ENCODE results near the gene ITIH1. TPM values are rescaled to one million over a fixed set of nuclear protein-coding genes. Genes with fewer than 3 reads are reported as not detected.

Gene ITIH1
- polyA plus RNA-seq, 1 experiment, result not detected

GRCh38 chr3:52816199-52816598 is 38.8 kb downstream of the ITIH1 start:
- peaks cover 11% of the 10 kb centered on the region for H3K27me3 ChIP-seq (ENCODE audit: control insufficient read depth, insufficient read depth, low read length)
- H3K9me3 ChIP-seq (ENCODE audit: control insufficient read depth, insufficient read depth, low read length), result no peaks in the 10 kb centered on the region
- H3K4me3 ChIP-seq (ENCODE audit: low read depth, low read length), result no peak overlapping the region
- ChIA-PET POLR2A (no interaction called here), CTCF (no interaction called here)
- no peak for TF ChIP-seq CTCF (IDR thresholded peaks at IDR 0.05; ENCODE audit: low read depth, low read length)
- DNase-seq (ENCODE audit: low read depth, low spot score), result no peak
- H3K27ac ChIP-seq (ENCODE audit: low read depth, low read length), result no peak overlapping the region

- ChIA-PET POLR2A (no interaction called here), CTCF (no interaction called here)
- no peak for TF ChIP-seq CTCF (IDR thresholded peaks at IDR 0.05; ENCODE audit: low read depth, low read length)
- Histone ChIP-seq H3K4me3 (ENCODE audit: low read depth, low read length) (no peak overlapping the region), H3K27ac (ENCODE audit: low read depth, low read length) (no peak overlapping the region), H3K9me3 (ENCODE audit: control insufficient read depth, insufficient read depth, low read length) (no peaks in the 10 kb centered on the region), H3K27me3 (ENCODE audit: control insufficient read depth, insufficient read depth, low read length) (peaks cover 7% of the 10 kb centered on the region)
- DNase-seq (ENCODE audit: low read depth, low spot score), result no peak
These were observed 39.3 kb downstream of the ITIH1 start for GRCh38 chr3:52816654-52817053.

GRCh38 chr3:52817221-52817620 is 39.8 kb downstream of the ITIH1 start:
- H3K27me3 ChIP-seq (ENCODE audit: control insufficient read depth, insufficient read depth, low read length), result peaks cover 4% of the 10 kb centered on the region
- H3K27ac ChIP-seq (ENCODE audit: low read depth, low read length), result no peak overlapping the region
- no peak for TF ChIP-seq CTCF (IDR thresholded peaks at IDR 0.05; ENCODE audit: low read depth, low read length)
- ChIA-PET CTCF (no interaction called here), POLR2A (no interaction called here)
- H3K9me3 ChIP-seq (ENCODE audit: control insufficient read depth, insufficient read depth, low read length), result no peaks in the 10 kb centered on the region
- H3K4me3 ChIP-seq (ENCODE audit: low read depth, low read length), result no peak overlapping the region
- DNase-seq (ENCODE audit: low read depth, low spot score), result no peak

GRCh38 chr3:52817860-52818259 is 40.5 kb downstream of the ITIH1 start:
- TF ChIP-seq CTCF (IDR thresholded peaks at IDR 0.05; ENCODE audit: low read depth, low read length), result no peak
- POLR2A ChIA-PET, result no interaction called here
- Histone ChIP-seq H3K27ac (ENCODE audit: low read depth, low read length) (no peak overlapping the region), H3K9me3 (ENCODE audit: control insufficient read depth, insufficient read depth, low read length) (no peaks in the 10 kb centered on the region), H3K27me3 (ENCODE audit: control insufficient read depth, insufficient read depth, low read length) (no peaks in the 10 kb centered on the region), H3K4me3 (ENCODE audit: low read depth, low read length) (no peak overlapping the region)
- CTCF ChIA-PET, result no interaction called here
- DNase-seq (ENCODE audit: low read depth, low spot score), result no peak

GRCh38 chr3:52819936-52820335 is 42.5 kb downstream of the ITIH1 start:
- Histone ChIP-seq H3K27ac (ENCODE audit: low read depth, low read length) (no peak overlapping the region), H3K4me3 (ENCODE audit: low read depth, low read length) (no peak overlapping the region), H3K9me3 (ENCODE audit: control insufficient read depth, insufficient read depth, low read length) (no peaks in the 10 kb centered on the region), H3K27me3 (ENCODE audit: control insufficient read depth, insufficient read depth, low read length) (no peaks in the 10 kb centered on the region)
- no peak for TF ChIP-seq CTCF (IDR thresholded peaks at IDR 0.05; ENCODE audit: low read depth, low read length)
- no peak for DNase-seq (ENCODE audit: low read depth, low spot score)
- ChIA-PET POLR2A (no interaction called here), CTCF (interaction anchor here (0.6 to 1.5 kb wide), 5 partner anchors 20 to 80 kb away, joined by 3 to 5 read pairs (median 4); partner anchors contain the start of gene ITIH3)
